ENCODE measurements around the gene TANK.

Gene TANK

GRCh38 chr2:161245671-161246070 is 85.4 kb downstream of the TANK start:
- DNase-seq: no peak
- Histone ChIP-seq H3K4me2 (ENCODE audit: low read length, poor library complexity, severe bottlenecking) (no peak overlapping the region), H2BK12ac (ENCODE audit: low read length in 2 of 2) (no peak overlapping the region), H2BK5ac (ENCODE audit: low read depth, low read length, poor library complexity, severe bottlenecking) (no peak overlapping the region), H3K18ac (ENCODE audit: low read depth in 1 of 2, low read length in 2 of 2) (no peak overlapping the region), H3K27me3 (ENCODE audit: control insufficient read depth in 1 of 2, insufficient read depth in 1 of 2, low read length in 2 of 2) (peaks cover 0 to 15% of the 10 kb centered on the region in 2 experiments), H3K4me1 (ENCODE audit: control insufficient read depth, insufficient read depth, low read depth, low read length) (no peaks in the 10 kb centered on the region), H4K8ac (ENCODE audit: low read length) (no peak overlapping the region), H3K79me1 (replicated peaks; ENCODE audit: low read length, poor library complexity, severe bottlenecking) (no peaks in the 10 kb centered on the region), H2AK5ac (ENCODE audit: low read length, severe bottlenecking) (no peak overlapping the region), H4K91ac (ENCODE audit: low read length) (no peak overlapping the region), H2BK15ac (ENCODE audit: low read depth, poor library complexity, severe bottlenecking) (no peak overlapping the region), H3K14ac (ENCODE audit: low read length in 2 of 2) (no peak overlapping the region), H3K4ac (ENCODE audit: low read depth in 1 of 2, low read length in 2 of 2) (no peak overlapping the region), H2BK120ac (ENCODE audit: low read depth, low read length) (no peak overlapping the region), H3K36me3 (ENCODE audit: control insufficient read depth in 1 of 2, insufficient read depth in 2 of 2, low read depth in 1 of 2, low read length in 2 of 2) (no peaks in the 10 kb centered on the region), H3K9ac (ENCODE audit: low read length) (no peak overlapping the region), H3K4me3 (ENCODE audit: insufficient read depth in 1 of 2, low read depth in 1 of 2, low read length in 2 of 2) (no peak overlapping the region), H3K27ac (ENCODE audit: low read length, poor library complexity, severe bottlenecking) (no peak overlapping the region), H3K23ac (ENCODE audit: low read length in 2 of 2) (no peak overlapping the region), H3K9me3 (ENCODE audit: control insufficient read depth, low read length) (no peaks in the 10 kb centered on the region), H2AFZ (ENCODE audit: low read depth, low read length) (no peak overlapping the region)
- WGBS: no CpG with 5 or more reads among the region's 2 CpGs

- no peak overlapping the region for H4K8ac ChIP-seq (ENCODE audit: low read length)
- no peak overlapping the region for H4K91ac ChIP-seq (ENCODE audit: low read length)
- H3K18ac ChIP-seq (ENCODE audit: low read depth in 1 of 2, low read length in 2 of 2): no peak overlapping the region
- no peak overlapping the region for H2AK5ac ChIP-seq (ENCODE audit: low read length, severe bottlenecking)
- H3K23ac ChIP-seq (ENCODE audit: low read length in 2 of 2): no peak overlapping the region
- no peak overlapping the region for H2AFZ ChIP-seq (ENCODE audit: low read depth, low read length)
- H3K14ac ChIP-seq (ENCODE audit: low read length in 2 of 2): no peak overlapping the region
- H3K4ac ChIP-seq (ENCODE audit: low read depth in 1 of 2, low read length in 2 of 2): no peak overlapping the region
- H3K27ac ChIP-seq (ENCODE audit: low read length, poor library complexity, severe bottlenecking): no peak overlapping the region
- no peak overlapping the region for H3K4me2 ChIP-seq (ENCODE audit: low read length, poor library complexity, severe bottlenecking)
- H3K9me3 ChIP-seq (ENCODE audit: control insufficient read depth, low read length): no peaks in the 10 kb centered on the region
- no peaks in the 10 kb centered on the region for H3K4me1 ChIP-seq (ENCODE audit: control insufficient read depth, insufficient read depth, low read depth, low read length)
- H2BK5ac ChIP-seq (ENCODE audit: low read depth, low read length, poor library complexity, severe bottlenecking): no peak overlapping the region
- DNase-seq: no peak
- 100% methylated on average over 4 of the region's 5 CpGs for WGBS
- H2BK15ac ChIP-seq (ENCODE audit: low read depth, poor library complexity, severe bottlenecking): no peak overlapping the region
- H3K4me3 ChIP-seq (ENCODE audit: insufficient read depth in 1 of 2, low read depth in 1 of 2, low read length in 2 of 2): no peak overlapping the region
- no peak overlapping the region for H2BK120ac ChIP-seq (ENCODE audit: low read depth, low read length)
- no peaks in the 10 kb centered on the region for H3K79me1 ChIP-seq (replicated peaks; ENCODE audit: low read length, poor library complexity, severe bottlenecking)
- H3K9ac ChIP-seq (ENCODE audit: low read length): no peak overlapping the region
- no peak overlapping the region for H2BK12ac ChIP-seq (ENCODE audit: low read length in 2 of 2)
- peaks cover 0 to 15% of the 10 kb centered on the region in 2 experiments for H3K27me3 ChIP-seq (ENCODE audit: control insufficient read depth in 1 of 2, insufficient read depth in 1 of 2, low read length in 2 of 2)
- no peaks in the 10 kb centered on the region for H3K36me3 ChIP-seq (ENCODE audit: control insufficient read depth in 1 of 2, insufficient read depth in 2 of 2, low read depth in 1 of 2, low read length in 2 of 2)
These were observed 86.1 kb downstream of the TANK start for GRCh38 chr2:161246281-161246680.

- Histone ChIP-seq H3K23ac (ENCODE audit: low read length in 2 of 2) (no peak overlapping the region), H3K4me2 (ENCODE audit: low read length, poor library complexity, severe bottlenecking) (no peak overlapping the region), H4K91ac (ENCODE audit: low read length) (no peak overlapping the region), H2BK15ac (ENCODE audit: low read depth, poor library complexity, severe bottlenecking) (no peak overlapping the region), H3K18ac (ENCODE audit: low read depth in 1 of 2, low read length in 2 of 2) (no peak overlapping the region), H2AFZ (ENCODE audit: low read depth, low read length) (no peak overlapping the region), H3K4me3 (ENCODE audit: insufficient read depth in 1 of 2, low read depth in 1 of 2, low read length in 2 of 2) (no peak overlapping the region), H4K8ac (ENCODE audit: low read length) (no peak overlapping the region), H3K4ac (ENCODE audit: low read depth in 1 of 2, low read length in 2 of 2) (no peak overlapping the region), H2BK120ac (ENCODE audit: low read depth, low read length) (no peak overlapping the region), H3K27ac (ENCODE audit: low read length, poor library complexity, severe bottlenecking) (no peak overlapping the region), H3K14ac (ENCODE audit: low read length in 2 of 2) (no peak overlapping the region), H2BK12ac (ENCODE audit: low read length in 2 of 2) (no peak overlapping the region), H3K36me3 (ENCODE audit: control insufficient read depth in 1 of 2, insufficient read depth in 2 of 2, low read depth in 1 of 2, low read length in 2 of 2) (no peaks in the 10 kb centered on the region), H3K27me3 (ENCODE audit: control insufficient read depth in 1 of 2, insufficient read depth in 1 of 2, low read length in 2 of 2) (peaks cover 0 to 15% of the 10 kb centered on the region in 2 experiments), H2BK5ac (ENCODE audit: low read depth, low read length, poor library complexity, severe bottlenecking) (no peak overlapping the region), H3K79me1 (replicated peaks; ENCODE audit: low read length, poor library complexity, severe bottlenecking) (no peaks in the 10 kb centered on the region), H3K9me3 (ENCODE audit: control insufficient read depth, low read length) (no peaks in the 10 kb centered on the region), H3K9ac (ENCODE audit: low read length) (no peak overlapping the region), H3K4me1 (ENCODE audit: control insufficient read depth, insufficient read depth, low read depth, low read length) (no peaks in the 10 kb centered on the region), H2AK5ac (ENCODE audit: low read length, severe bottlenecking) (no peak overlapping the region)
- peak; percentile 52 for DNase-seq
- WGBS: no CpG with 5 or more reads among the region's 2 CpGs
These were observed 90.7 kb downstream of the TANK start for GRCh38 chr2:161250864-161251436.

GRCh38 chr2:161257123-161257952 is 97.1 kb downstream of the TANK start:
- no peak overlapping the region for H2BK15ac ChIP-seq (ENCODE audit: low read depth, poor library complexity, severe bottlenecking)
- H3K79me1 ChIP-seq (replicated peaks; ENCODE audit: low read length, poor library complexity, severe bottlenecking): no peaks in the 10 kb centered on the region
- no peak overlapping the region for H2BK120ac ChIP-seq (ENCODE audit: low read depth, low read length)
- no peak overlapping the region for H2AK5ac ChIP-seq (ENCODE audit: low read length, severe bottlenecking)
- no peak overlapping the region for H3K23ac ChIP-seq (ENCODE audit: low read length in 2 of 2)
- no peak overlapping the region for H3K4me3 ChIP-seq (ENCODE audit: insufficient read depth in 1 of 2, low read depth in 1 of 2, low read length in 2 of 2)
- no peak overlapping the region for H3K27ac ChIP-seq (ENCODE audit: low read length, poor library complexity, severe bottlenecking)
- DNase-seq: no peak
- H3K9me3 ChIP-seq (ENCODE audit: control insufficient read depth, low read length): no peaks in the 10 kb centered on the region
- WGBS: over 99% methylated on average over 5 of the region's 8 CpGs
- H3K14ac ChIP-seq (ENCODE audit: low read length in 2 of 2): no peak overlapping the region
- no peak overlapping the region for H3K18ac ChIP-seq (ENCODE audit: low read depth in 1 of 2, low read length in 2 of 2)
- no peak overlapping the region for H2BK12ac ChIP-seq (ENCODE audit: low read length in 2 of 2)
- no peak overlapping the region for H3K9ac ChIP-seq (ENCODE audit: low read length)
- H3K36me3 ChIP-seq (ENCODE audit: control insufficient read depth in 1 of 2, insufficient read depth in 2 of 2, low read depth in 1 of 2, low read length in 2 of 2): no peaks in the 10 kb centered on the region
- H4K91ac ChIP-seq (ENCODE audit: low read length): no peak overlapping the region
- H3K27me3 ChIP-seq (ENCODE audit: control insufficient read depth in 1 of 2, insufficient read depth in 1 of 2, low read length in 2 of 2): no peaks in the 10 kb centered on the region
- no peak overlapping the region for H4K8ac ChIP-seq (ENCODE audit: low read length)
- H3K4me2 ChIP-seq (ENCODE audit: low read length, poor library complexity, severe bottlenecking): no peak overlapping the region
- H2BK5ac ChIP-seq (ENCODE audit: low read depth, low read length, poor library complexity, severe bottlenecking): no peak overlapping the region
- H3K4ac ChIP-seq (ENCODE audit: low read depth in 1 of 2, low read length in 2 of 2): no peak overlapping the region
- no peaks in the 10 kb centered on the region for H3K4me1 ChIP-seq (ENCODE audit: control insufficient read depth, insufficient read depth, low read depth, low read length)
- H2AFZ ChIP-seq (ENCODE audit: low read depth, low read length): no peak overlapping the region

Data from mesenchymal stem cell (in vitro differentiated cells and primary cell).